NCI-H1417 treated with DMSO at 0.1 percent for 48 hours (cell line): Measurements from ENCODE around the gene RSU1.

Experiments used
- DNase-seq: peaks from one replicate; lab custom pipeline; 2025; lab: John Stamatoyannopoulos, UW

Gene RSU1

DNA sequence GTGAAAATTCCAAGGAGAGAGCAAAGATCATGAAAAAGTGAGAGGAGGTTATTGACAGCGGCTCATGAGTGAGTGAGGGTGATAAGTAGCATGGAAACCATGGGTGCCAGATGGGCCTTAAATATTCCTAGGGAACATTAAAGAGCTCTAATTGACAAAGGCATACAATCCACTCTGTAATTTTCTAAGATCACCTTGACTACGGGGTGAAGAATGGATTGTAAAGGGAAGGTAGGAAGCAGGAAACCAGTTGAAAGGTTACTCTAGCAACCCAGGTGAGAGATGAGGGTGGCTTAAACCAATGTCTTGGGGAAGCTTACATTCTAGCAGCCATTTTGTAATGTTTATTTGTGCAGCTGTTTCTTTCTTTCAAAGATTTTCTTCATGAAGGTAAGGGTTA is 75.7 kb downstream of the RSU1 start:
- peak; percentile 14 for DNase-seq

DNA sequence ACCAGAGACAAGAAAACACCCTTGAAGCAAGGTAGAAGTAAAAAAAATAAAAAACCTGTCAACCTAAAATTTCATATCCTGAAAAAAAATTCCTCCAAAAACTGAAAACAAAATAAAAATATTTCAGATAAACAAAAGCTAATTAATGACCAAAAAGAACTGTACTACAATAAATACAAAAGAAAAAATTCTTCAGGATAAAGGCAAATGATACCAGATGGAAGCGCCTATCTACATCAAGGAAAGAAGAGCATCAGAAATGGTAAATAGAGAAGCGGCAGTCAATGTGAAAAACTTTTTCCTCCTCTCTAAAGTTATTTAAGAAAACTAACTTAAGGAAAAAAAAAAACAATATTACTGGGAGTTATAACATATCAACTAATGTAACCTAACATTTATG is 79.8 kb downstream of the RSU1 start:
- DNase-seq: no peak

DNA sequence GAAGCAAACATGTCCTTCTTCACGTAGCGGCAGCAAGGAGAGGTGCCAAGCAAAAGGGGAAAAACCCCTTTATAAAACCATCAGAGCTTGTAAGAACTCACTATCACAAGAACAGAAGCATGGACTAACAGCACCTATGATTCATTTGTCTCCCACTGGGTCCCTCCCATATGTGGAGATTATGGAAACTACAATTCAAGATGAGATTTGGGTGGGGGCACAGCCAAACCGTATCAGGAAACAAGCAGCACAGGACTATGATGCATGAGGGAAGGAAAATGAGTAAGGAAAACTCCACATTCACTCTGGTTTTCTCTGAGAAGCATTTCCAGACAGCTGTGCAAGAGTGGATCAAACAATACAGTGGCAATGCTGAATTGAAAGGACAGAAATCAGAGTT is 81.6 kb downstream of the RSU1 start:
- no peak for DNase-seq

DNA sequence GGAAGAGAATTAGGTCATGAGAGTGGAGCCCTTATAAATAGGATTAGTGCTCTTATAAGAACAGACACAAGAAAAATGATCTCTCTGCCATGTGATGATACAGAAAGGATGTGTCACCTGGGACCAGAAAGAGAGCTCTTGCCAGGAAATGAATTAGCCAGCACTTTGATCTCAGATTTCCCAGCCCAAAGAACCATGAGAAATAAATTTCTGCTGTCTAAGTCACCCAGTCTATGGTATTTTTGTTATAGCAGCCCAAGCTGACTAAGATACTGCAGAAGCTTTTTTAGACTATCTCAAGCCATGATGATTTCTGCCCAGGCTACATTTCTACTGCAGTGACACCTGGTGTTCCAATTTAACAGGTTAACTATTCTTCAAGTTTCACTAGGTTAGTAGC is 84.8 kb downstream of the RSU1 start:
- no peak for DNase-seq

DNA sequence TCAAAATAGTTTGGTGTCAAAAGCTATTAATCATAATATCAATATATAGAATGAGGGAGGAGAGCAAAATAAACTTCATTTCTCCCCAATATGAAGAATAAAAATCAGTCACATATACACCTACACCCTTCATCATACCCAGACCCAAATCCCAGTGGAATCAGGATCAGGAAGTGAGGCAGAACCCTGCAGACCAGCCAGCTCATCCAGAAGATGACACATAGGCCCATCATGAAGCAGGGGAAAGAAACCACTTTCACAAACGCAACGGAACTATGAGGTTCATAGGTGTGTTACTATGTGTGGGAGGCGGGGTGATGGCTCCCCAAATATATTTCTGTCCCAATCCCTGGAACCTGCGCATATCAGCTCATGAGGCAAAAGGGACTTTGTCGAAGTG is 89.0 kb downstream of the RSU1 start:
- no peak for DNase-seq

DNA sequence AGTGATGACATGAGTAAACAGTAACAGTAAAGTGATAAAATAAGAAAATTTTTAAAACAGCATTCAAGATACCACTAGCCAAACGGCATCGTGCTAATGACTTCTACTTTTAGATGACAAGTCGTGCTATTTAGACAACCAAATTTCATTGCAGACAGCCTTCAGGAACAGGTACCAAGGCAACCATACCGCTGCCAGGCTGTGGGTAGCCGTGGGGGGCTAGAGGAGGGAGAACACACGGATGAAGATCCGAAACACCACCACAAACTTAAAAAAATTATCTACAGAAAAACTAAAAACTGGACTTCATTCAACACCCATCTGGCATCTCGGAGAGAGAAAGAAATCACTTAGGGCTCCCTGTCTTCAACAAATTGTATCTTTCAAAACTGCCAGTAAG is 89.6 kb downstream of the RSU1 start:
- no peak for DNase-seq

DNA sequence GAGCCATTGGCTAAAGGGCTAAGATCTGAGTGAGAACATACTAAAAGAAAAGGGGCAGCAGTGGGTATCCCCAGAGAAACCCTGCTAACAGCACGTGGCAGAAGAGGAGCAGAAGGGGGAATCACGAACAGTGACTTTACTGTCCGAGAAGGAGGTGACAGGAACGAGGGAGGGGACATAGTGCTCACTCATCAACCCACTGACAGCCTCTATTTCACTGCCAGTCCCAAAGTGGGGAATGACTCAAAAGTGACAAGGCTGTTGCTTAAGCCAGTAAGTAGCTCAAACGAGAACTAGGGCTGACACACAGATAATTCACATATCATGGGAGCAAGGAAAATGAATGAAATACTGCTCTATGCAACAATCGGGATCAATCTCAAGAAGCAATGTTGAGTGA is 92.7 kb downstream of the RSU1 start:
- no peak for DNase-seq

DNA sequence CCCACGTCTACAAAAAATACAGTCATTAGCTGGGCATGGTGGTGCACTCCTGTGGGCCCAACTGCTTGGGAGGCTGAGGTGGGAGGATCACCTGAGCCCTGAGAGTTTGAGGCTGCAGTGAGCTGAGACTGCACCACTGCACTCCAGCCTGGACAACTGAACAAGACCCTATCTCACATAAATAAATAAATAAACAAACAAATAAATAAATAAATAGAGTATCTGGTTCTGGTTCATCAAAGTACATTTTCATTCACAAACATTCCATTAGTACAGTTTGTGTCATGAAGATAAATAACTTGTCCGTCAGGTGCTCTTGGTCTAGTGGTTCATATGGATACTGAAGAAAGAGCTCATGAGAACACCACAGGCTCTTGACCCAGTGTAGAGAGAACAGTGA is 96.4 kb downstream of the RSU1 start:
- DNase-seq: no peak

DNA sequence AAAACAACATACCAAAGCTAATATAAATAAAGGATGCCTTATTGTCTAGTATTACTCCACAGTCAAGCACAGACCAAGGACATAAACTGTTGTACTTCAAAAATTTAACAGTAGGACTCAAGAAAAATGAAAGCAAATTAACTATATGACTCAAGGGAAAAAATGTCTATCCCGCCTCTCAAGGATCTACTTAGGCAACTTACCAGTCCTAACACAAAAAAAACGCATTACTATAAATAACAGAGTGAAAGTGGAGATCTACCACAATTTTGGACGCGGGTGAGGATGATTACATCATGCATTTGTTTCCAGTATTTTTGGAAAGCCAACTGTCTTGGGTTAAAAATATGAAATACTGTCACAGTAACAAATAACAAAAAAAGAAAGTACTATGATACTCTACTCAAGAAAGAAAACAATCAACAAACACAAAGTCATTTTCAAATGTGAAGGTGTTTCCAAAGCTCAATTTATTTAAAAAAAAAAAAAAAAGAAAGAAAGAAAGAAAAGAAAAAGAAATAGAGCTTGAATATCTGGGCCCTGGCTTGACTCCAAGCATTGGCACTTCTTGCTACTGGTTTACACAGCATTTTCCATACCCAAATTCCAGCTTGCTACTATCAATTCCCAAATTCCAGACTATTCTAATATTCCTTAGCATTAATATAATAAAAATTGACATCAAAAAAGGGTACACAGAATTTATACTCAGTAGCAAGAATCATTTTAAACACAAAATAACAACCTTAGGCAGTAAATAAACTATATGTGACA is 99.4 kb downstream of the RSU1 start:
- DNase-seq: no peak

DNA sequence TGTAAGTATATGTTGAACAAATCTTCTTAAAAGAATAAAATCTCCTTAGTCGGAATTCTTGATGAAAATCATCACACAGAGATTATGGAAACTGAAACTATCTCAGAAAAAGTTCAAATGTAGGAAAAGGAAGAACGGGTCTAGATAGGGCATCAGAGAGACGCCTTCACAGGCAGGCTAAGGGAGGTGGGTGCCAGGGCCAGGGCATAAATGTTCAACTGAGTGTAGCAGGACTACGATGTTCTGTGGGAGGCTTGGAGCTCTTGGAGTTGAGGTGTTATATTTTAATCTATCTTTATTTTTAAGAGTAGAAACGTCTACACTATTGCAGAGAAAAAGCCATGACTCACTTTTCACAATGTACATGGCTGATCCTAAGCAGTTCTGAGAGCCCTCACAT is 101.2 kb downstream of the RSU1 start:
- DNase-seq: no peak

DNA sequence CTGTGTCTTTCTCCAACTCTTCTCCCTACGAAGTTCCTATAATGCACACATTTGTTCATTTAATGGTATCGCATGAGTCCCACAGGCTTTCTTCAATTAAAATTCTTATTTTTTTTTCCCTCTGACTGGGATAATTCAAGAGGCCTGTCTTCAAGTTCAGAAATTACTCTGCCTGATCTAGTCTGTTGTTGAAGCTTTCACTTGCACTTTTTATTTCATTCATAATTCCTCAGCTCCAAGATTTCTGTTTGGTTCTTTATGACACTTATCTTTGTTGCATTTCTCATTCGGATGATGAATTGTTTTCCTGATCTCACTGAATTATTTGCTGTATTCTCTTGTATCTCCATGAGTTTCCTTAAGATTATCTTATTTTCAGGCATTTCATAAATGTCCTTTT is 103.9 kb downstream of the RSU1 start:
- no peak for DNase-seq

DNA sequence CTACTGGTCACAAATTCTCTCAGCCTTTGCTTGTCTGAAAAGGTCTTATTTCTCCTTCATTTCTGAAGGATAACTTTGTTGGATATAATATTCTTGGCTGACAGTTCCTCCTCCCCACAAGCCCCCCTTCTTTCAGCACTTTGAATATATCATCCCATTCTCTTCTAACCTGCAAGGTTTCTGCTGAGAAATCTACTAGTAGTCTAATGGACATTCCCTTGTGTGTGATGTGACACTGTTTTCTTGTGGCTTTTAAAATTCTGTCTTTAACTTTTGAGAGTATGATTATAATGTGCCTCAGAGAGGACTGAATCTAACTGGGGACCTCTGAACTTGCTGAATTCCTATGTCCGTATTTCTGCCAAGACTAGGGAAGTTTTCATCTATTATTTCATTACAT is 104.3 kb downstream of the RSU1 start:
- no peak for DNase-seq

DNA sequence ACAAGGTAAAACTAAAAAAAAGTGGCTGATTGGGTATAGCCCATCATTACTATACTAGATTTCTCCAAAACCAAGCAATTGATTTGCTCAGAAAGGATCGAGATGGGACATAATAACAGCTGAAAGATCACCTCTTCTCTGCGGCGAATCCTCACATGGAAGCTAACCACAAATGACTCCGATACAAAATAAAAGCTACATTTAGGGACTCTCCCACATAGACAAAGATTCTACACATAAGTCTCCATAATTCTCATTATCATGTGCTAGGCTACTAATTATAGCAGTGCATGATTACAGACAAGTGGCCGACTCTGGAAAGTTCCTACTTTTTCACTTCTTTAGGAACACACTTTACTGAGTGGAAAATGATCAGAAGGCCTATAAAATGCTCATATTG is 116.9 kb downstream of the RSU1 start:
- no peak for DNase-seq

DNA sequence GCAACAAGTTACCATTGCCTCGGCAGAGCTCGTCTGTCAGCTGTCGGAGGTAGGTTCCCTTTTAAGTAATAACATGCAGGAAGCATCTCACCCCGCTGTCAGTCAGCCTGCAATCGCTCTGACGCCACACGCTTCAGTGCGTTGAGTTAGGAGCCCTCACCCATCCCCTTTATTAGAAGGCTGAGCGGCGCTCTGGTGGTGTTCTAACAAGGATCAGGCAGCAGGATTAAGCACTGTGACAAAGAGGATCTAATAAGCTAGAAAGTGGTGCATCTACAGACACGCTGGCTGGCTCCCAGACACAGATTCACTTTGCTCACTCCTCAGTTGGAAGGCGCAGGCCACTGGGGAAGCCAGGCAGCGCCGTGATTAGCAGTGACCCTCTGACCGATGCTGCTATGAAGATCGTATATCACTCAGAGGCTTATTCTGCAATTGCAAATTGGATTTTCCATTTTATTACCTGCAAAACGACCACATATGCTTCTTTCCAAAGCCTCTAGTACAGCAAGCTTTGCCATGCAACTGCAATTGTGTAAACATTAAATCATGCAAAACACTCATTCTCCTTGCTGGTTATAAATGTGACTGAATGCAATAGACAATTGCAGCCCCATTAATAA is 117.7 kb downstream of the RSU1 start:
- no peak for DNase-seq

DNA sequence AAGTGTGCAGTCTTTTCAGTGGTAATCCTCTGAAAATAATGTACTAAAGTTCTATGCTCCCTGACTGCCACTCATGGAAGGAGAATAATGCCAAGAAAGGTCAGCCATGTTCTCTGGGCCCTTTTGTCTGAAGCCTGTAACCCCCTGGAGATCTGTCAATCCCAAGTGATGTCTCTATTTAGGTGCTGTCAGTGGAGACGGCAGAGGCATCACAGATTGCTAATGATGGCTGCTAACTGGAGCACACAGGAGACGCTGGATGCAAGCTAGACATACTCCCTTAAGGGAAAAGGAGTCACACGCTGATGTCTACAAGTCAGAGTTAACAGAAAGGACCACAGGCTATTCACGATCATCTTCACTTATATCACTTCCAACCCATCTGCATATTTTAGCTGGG is 118.8 kb downstream of the RSU1 start:
- no peak for DNase-seq

DNA sequence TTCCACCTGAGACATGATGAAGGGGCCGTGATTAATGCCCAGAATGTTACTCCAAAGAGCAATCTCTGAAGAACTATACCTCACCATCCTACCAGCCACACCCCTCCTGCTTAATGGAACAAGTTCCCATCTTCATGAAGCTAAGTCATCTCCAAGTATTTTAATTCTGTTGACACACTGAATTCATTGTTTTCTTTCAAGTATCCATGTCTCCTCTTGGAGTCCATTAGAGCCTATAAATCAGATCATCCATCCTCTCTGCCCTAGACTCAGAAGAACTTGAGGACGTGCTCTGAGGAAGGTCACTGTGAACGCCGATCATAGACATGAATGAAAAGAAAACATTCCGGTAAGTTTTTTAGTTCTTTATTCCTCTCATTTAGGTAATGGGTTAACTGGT is 126.8 kb downstream of the RSU1 start:
- no peak for DNase-seq

DNA sequence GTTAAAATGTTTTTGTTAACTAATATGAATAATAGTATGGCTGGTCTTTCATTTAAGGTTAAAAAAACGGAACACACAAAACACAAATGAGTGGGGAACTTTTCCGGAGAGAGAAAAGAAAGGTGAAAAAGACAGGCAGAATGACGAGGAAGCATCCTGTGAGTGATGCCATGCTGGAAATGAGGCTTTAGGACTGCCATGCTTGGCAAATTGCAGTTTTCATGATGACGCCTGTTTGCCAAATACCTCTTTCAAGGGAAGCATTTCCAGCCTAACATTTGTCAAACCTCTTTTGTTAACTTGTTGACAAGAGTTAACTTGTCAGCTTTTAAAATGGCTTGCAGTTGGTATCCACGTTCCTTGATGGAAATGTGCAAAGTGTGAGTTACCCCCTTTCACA is 127.5 kb downstream of the RSU1 start:
- no peak for DNase-seq

DNA sequence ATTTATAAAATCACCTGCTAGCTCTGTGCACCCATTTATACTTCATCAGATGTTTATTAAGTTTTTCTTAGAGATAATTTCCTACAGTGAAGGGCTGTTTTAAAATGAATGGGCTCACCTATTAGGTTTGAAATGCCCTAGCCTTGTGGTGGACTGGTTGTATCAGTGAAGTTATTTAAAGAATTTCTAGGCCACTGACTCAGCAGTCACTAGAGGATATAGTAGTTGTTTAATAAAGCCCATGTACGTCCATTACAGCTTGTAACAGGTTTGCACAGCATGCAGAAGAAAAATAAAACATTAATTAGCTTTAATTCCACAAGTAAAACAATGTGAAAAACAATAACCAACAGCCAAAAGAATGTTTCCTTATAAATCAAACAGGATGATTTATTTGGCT is 128.0 kb downstream of the RSU1 start:
- DNase-seq: no peak

DNA sequence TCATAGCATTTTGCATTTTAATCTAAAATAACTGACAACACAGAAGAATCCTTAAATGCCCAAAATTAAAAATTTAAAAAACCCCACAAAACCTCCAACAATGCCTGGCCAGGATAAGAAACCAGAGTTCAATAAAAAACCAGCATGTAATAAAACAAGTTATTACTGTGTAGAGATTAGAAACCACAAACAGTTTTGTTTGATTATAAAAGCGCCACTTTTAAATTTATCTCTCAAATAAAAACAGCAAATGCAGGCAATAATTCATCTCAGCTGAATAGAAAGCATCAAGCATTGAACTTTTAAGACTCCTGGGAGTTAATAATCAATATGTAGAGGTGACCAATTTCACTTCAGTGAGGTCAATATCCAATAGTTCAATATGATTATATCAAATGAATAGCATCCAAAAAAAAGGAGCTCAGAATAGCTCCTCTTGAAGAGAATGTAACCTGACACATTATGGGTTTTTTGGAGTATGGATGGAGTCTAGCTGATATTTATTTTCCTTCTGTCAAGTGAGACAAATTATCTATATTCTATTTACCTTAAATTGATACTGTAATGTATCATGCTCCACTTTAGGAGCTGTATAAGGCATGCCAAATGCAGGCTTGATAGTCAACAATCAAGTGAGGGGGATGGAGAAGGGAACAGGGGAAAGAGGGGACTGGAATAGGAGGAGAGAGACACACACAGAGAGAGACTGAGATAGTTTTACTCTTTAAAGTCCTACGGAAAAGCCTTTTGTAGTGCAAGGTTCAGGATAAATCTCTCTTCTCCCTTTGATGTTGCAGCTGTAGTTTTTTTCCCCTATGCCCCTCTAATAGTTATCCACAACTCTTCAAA is 130.9 kb downstream of the RSU1 start:
- DNase-seq: no peak

DNA sequence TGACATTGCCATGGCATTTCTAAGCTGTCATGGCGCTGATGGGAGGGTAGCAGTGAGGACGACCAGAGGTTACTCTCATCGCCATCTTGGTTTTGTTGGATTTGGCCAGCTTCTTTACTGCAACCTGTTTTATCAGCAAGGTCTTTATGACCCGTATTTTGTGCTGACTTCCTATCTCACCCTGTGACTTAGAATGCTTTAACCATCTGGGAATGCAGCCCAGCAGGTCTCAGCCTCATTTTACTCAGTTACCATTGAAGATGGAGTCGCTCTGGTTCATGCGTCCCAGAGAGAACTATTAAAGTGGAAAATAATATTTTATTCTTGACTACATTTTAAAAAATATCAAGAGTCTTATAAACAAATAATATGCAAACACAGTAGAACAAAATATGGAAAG is 131.7 kb downstream of the RSU1 start:
- DNase-seq: no peak

DNA sequence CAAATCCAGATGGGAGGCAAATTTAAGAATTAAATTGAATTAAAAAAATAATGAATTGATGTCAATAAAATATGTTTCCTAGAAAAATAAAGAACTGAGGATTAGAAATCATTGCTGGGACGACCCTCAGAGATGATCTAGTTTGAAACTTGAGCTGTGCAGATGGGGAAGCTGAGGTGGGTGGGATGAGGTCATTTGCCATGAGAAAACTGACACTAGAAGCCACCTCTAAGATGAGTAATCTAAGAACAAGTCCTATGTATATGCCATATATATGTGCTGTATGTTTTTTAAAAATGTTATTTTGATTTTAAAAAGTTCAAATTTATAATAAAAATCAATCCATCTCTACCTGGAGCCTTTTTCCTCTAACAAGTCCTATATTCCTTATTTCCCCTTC is 135.7 kb downstream of the RSU1 start:
- no peak for DNase-seq

DNA sequence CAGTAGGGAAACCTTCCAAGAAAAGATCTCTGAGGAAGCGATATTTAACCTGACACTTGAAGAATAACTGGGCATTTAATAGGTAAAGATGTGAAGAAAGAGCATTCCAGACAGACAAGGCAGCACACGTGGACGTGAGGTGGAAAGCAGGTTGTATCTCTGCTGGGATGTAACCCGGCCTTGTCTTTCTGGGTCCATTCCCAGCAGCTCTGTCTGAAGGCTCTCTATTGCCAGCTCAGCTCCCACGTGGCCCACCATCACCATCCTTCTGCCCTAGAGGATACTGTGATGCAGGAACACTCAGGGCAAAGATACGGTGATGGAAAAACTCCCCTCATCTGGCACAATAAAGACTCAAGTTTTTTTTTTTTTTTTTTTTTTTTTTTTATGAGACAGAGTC is 137.7 kb downstream of the RSU1 start:
- DNase-seq: no peak

DNA sequence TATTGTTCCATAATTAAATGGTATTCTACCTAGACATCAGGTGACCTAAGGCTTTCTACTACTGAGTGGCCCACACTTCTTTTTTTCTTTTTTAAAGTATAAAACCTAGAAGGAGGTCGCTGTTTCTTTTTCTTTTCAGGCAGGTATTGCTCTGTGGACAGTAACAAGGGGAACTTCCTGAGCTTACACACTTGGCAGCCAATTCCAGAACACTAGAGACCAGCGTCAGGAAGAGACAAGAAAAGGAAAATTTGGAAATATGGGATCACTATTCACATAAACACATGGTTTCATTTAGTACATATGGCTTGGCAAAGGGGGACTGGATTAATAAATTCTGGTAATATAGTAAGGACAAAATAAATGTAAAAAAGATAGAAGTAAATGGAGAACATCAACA is 141.9 kb downstream of the RSU1 start:
- no peak for DNase-seq
